GM21390 (cell line): ENCODE results near the gene SYT10.
"Not testable (repeated sequence)": the region's sequence is repeated elsewhere in the genome, so short reads cannot be mapped to it uniquely, and the experiment has no call there.

Source experiments
- ATAC-seq: cut with Tn5 transposase; IDR thresholded peaks from one replicate; pipeline ENCODE4 v1.9.1; 2021; ENCODE audit not compliant: unreplicated experiment

Gene SYT10

GRCh38 chr12:33439587-33440011, at the start of gene SYT10:
SYT10 (minus strand) TSS chr12:33439819; CDS start chr12:33439522, 297 bp downstream.
- ATAC-seq = no peak

- ATAC-seq = no peak
These were observed 48.4 kb upstream of the SYT10 start for GRCh38 chr12:33488036-33488435.

- ATAC-seq = no peak
These were observed 46.4 kb upstream of the SYT10 start for GRCh38 chr12:33486058-33486457.

GRCh38 chr12:33484161-33484560, 44.5 kb upstream of the SYT10 start:
- no peak for ATAC-seq

- ATAC-seq = no peak
These were observed 40.7 kb upstream of the SYT10 start for GRCh38 chr12:33480366-33480765.

- no peak for ATAC-seq
These were observed 36.4 kb upstream of the SYT10 start for GRCh38 chr12:33476058-33476457.

GRCh38 chr12:33472299-33472698, 32.7 kb upstream of the SYT10 start:
- no peak for ATAC-seq

GRCh38 chr12:33455096-33455495, 15.5 kb upstream of the SYT10 start:
- ATAC-seq = no peak

- ATAC-seq = no peak
These were observed 10.9 kb upstream of the SYT10 start for GRCh38 chr12:33450480-33450879.

- no peak for ATAC-seq
These were observed 858 bp upstream of the SYT10 start for GRCh38 chr12:33440477-33440876.

- ATAC-seq = no peak
These were observed 600 bp downstream of the SYT10 start for GRCh38 chr12:33438851-33439586.

- ATAC-seq = no peak
These were observed 1.4 kb downstream of the SYT10 start for GRCh38 chr12:33438025-33438772.

GRCh38 chr12:33437598-33437997, 2.0 kb downstream of the SYT10 start:
- no peak for ATAC-seq

- no peak for ATAC-seq
These were observed 6.6 kb downstream of the SYT10 start for GRCh38 chr12:33432992-33433391.

GRCh38 chr12:33431648-33432047, 8.0 kb downstream of the SYT10 start:
- no peak for ATAC-seq

GRCh38 chr12:33429468-33429867, 10.2 kb downstream of the SYT10 start:
- ATAC-seq = no peak

- ATAC-seq = peak; percentile 81
These were observed 12.5 kb downstream of the SYT10 start for GRCh38 chr12:33427071-33427470.

- ATAC-seq = no peak
These were observed 15.9 kb downstream of the SYT10 start for GRCh38 chr12:33423706-33424105.

- not testable (repeated sequence) for ATAC-seq
These were observed 27.2 kb downstream of the SYT10 start for GRCh38 chr12:33412410-33412809.

- ATAC-seq = no peak
These were observed 56.1 kb downstream of the SYT10 start for GRCh38 chr12:33383503-33383902.

- ATAC-seq = no peak
These were observed 63.5 kb downstream of the SYT10 start for GRCh38 chr12:33376153-33376552.

- ATAC-seq = no peak
These were observed 69.3 kb downstream of the SYT10 start for GRCh38 chr12:33370318-33370717.
